Activated effector memory CD4-positive, alpha-beta T cell treated with anti-CD3 and anti-CD28 coated beads, Interleukin-2, amount 50 U/mL, for 16 hours (primary cell): ENCODE results near the gene FEM1A.
"Not testable (repeated sequence)": the region's sequence is repeated elsewhere in the genome, so short reads cannot be mapped to it uniquely, and the experiment has no call there.

Experiments
- DNase-seq: peaks from one replicate; pipeline ENCODE4 v3.0.0-alpha.2; 2020

The FEM1A gene

DNA sequence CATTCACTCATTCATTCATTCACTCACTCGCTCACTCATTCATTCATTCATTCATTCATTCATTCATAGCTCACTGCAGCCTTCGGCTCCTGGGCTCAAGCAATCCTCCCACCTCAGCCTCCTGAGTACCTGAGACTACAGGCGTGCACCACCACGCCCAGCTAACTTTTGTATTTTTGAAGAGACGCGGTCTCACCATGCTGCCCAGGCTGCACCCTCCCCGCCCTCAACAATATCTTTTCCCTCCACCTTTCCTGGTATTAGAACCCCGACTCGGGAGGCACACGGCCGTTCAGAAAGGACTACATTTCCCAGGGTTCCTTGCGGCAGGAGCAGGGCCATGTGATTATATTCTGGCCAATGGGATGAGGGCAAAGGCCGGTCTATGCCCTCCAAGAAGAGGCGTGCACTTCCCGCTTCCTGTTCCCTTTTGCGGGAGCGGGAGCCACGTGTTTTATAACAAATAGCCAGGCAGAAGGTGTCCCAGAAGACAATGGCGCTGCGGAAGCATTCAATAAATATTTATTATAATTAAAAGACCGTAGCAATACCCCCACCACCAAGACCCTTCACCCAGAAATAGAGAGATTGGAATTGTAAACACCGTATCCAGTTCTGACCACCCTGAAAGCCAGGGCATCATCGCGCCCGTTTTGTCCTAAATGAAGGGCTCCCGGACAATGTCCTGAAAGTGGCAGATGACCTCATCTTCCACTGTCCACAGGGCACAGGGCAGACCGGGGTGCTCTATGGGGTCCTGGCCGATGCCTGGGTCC is 24.1 kb downstream of the FEM1A start:
- DNase-seq = peak; percentile 89

DNA sequence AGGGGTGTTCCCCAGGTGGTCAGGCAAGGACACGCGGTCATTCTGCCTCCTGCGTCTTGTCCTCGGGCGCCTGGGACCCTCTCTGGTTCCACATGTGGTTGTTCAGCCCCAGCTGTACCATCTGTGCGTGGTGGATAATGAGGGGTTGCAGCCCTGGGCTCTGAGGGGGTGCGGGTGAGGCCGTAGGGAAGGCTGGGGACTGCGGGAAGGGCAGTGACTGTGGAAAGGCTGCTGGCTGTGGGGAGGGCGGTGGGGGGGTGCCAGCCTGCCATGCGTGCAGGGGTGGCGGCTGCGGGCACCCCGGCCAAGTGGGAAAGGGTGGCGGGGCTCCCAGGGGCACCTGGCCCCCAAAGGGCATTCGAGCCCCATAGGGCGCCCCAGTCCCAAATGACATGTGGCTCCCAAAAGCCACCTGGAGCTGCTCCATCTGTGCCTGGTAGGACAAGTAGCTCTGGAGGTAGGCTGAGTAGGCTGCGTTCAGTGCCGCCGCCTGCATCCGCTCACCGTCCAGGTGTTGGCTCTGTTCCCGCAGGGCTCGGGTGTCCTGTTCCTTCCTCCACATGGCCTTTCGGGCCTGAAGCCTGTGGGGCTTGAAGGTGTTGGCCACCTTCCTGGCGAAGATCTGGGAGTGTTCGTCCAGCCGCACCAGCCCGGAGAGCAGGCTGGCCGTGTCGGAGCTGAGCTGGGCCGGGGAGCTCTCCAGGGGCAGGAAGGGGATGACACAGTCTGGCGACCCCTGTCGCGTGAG is 24.8 kb downstream of the FEM1A start:
- no peak for DNase-seq

- DNase-seq = no peak
Observed at GRCh38 chr19:4816950-4817278, 25.4 kb downstream of the FEM1A start.

DNA sequence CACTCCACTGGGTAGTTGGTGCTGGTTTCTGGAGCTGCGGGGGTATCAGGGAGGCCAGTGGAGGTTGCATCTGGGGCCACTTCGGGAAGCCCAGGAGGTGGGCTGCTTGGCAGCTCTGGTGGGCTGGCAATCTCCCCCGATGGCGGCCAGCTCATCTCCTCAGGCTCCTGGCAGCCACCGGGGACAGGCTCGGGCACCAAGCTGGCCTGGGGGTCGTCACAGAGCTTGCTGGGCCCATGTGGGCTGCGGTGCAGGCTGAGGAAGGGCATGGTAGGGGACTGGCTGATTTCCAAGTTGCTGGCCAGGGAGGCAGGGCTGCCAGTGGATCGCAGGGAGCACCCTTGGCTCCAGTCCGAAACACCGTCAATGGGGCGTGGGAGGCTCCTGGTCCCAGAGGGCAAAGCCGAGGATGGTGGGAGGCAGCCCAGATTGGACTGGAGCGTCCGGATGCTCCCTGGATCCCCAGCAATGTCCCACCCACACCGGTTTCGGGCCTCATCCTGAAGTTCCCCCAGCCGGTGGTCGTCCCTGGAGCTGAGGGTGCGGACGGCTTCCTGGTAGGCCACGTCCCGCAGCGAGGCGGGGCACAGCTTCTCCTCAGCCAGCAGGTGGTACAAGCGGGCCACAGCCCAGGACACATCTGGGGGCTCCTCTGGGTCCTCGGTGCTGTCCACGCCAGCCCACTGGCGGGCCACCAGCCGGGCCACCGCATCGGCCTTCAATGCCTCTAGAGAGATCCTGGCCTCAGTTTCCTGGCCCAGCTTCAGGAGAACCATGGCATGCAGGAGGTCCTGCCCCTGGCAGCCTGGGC is 26.1 kb downstream of the FEM1A start:
- no peak for DNase-seq

DNA sequence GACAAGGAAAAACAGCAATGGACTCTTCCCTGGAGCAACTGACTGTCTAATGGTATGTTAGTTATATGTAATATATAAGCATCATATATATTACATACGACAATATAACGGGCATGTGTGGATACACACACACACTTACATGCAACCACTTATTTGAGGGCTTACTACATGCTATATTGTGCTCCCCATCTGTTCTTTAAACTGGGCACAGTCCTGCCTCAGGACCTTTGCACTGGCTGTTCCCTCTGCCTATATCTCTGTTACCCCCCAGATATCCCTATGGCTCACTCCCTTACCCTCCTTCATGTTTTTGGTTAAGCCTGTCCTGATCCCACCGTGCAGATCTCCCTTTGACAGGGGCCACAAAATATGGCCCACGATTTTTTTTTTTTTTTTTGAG is 29.7 kb downstream of the FEM1A start:
- no peak for DNase-seq

DNA sequence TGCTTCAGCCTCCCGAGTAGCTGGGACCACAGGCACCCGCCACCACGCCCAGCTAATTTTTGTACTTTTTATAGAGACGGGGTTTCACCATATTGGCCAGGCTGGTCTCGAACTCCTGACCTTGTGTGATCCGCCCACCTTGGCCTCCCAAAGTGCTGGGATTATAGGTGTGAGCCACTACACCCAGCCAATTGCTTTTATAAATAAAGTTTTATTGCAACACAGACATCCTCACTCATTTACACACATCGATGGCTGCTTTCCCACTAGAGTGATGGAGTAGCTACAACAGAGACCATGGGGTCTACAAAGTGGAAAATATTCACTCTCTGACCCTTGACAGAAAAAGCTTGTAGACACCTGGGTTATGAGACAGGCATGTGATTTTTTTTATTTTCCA is 30.8 kb downstream of the FEM1A start:
- DNase-seq = not testable (repeated sequence)

- DNase-seq = no peak
Observed at GRCh38 chr19:4823577-4823976, 32.0 kb downstream of the FEM1A start.

DNA sequence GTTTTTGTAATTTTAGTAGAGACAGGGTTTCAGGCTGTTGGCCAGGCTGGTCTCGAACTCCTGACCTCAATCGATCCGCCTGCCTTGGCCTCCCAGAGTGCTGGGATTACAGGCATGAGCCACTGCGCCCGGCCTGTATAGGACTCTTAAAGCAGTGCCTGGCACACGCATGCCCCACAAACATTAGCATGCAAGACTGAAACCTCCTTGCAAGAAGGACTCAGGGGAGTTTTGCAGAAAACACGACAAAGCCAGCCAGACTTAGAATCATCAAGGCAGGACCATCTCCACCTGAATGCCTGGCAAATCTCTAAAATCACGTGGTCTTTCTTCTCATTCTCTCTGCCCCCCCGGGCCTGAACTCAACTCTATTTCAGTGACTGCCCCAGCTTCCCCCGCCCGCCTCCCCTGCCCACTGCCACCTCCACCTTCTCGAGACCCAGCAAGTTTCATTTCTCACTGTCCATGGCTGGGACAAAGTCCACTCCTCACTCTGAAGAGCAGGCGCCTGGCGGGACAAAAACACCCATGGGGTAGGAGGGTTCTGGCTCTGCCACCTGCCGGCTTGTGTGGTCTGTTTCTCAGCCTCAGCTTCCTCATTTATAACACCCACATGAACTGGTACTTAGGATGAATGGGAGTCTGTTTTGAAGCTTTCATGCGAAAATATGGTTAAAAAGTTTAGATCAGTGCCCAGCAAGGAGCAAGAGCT is 37.6 kb downstream of the FEM1A start:
- no peak for DNase-seq

DNA sequence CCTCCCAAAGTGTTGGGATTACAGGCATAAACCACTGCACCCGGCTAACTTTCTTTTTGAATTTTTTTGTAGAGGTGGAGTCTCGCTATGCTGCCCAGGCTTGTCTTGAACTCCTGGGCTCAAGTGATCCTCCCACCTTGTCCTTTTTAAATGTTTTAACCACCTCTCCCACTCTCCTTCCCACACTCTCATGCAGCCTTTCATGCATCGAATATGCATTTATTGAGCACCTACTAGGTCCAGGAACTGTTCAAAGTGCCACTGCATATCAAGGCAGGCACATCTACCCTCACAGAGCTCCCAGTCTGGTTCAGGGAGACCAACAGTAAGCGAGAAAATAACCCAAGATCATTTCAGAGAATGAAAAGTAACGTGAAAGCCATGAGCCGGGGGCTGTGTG is 38.8 kb downstream of the FEM1A start:
- DNase-seq = no peak

DNA sequence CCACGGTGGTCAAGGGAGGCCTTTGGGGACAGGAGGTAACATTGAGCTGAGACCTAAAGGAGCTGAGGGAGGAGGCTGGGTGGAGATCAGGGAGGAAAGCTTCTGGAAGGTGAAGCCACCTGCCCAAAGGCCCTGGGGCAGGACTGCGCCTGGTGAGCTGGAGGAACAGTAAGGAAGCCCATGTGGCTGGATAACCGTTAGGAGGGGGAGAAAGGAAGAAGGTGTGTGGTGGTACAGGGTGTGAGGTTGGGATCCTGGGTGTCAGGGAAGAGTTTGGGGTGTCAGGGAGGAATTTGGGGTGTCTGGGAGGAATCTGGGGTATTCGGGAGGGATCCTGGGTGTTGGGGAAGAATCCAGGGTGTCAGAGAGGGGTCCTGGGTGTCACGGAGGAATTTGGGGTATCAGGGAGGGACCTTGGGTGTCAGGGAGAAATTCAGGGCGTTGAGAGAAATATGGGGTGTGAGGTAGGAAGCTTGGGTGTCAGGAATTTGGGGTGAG is 39.3 kb downstream of the FEM1A start:
- no peak for DNase-seq

- peak; percentile 94 for DNase-seq
Observed at GRCh38 chr19:4831304-4831978, 39.9 kb downstream of the FEM1A start, which contains the start of gene TICAM1. TICAM1 (minus strand) TSS chr19:4831712; CDS start chr19:4818377, 13,335 bp downstream.

DNA sequence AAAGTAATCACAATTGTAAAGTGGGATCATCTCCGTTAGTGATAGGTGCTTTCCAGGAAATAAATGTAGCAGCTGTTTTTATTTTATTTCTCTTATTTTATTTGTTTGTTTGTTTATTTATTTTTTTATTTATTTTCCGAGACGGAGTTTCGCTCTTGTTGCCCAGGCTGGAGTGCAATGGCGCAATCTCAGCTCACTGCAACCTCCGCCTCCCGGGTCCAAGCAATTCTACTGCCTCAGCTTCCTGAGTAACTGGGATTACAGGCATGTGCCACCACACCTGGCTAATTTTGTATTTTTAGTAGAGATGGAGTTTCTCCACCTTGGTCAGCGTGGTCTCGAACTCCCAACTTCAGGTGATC is 40.4 kb downstream of the FEM1A start:
- not testable (repeated sequence) for DNase-seq

- no peak for DNase-seq
Observed at GRCh38 chr19:4832776-4833175, 41.2 kb downstream of the FEM1A start.

DNA sequence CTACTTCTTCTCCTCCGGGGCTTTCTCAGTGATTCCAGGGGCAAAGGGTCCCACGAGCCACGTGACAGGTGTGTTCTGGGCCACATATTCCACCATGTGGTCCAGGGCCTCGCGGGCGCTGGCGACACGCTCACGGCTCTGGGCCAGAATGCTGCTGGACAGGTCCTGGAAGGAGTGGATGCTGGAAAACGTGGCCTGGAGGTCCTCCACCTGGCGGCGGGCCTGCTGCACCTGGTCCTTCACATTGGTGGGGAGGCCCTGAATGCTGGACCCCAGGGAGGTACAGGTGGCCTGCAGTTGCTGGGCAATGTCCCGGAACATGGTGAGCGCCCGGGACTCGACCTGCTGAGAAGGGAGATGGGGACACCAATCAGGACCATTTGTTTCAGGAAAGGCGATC is 47.7 kb downstream of the FEM1A start:
- no peak for DNase-seq

GRCh38 chr19:4843647-4843965 is 52.1 kb downstream of the FEM1A start:
- DNase-seq = no peak

GRCh38 chr19:4844348-4845179 is 53.0 kb downstream of the FEM1A start:
- no peak for DNase-seq

GRCh38 chr19:4845975-4846374 is 54.4 kb downstream of the FEM1A start:
- DNase-seq = not testable (repeated sequence)

DNA sequence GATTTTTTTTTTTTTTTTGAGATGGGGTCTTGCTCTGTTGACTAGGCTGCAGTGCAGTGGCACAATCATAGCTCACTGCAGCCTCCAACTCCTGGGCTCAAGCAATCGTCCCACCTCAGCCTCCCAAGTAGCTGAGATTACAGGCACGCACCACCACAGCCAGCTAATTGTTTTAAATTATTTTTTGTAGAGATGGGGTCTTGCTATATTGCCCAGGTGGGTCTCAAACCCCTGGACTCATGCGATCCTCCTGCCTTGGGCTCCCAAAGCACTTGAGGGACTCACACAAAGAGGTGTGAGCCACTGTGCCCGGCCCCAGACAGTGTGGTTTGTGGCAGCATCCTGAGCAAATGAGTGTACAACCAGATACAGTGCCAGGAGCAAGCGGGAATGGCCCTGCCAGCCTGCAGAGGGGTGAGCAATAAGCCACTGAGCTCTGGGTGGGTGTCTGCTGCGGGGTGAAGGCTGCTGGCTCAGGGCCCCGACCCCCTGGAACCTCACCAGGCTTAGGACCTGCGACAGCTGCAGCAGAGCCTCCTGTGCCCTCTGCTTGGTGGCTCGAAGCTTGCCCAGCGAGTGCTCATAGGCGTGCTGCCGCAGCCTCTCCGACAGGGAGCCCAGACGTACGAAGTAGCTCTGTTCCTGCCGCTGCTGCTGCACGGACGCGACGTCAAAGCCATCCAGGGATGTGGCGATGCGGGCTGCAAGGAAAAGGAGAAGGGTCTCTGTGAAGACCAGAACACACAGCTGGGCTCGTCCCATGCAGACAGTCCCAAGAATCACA is 55.8 kb downstream of the FEM1A start:
- DNase-seq = no peak

DNA sequence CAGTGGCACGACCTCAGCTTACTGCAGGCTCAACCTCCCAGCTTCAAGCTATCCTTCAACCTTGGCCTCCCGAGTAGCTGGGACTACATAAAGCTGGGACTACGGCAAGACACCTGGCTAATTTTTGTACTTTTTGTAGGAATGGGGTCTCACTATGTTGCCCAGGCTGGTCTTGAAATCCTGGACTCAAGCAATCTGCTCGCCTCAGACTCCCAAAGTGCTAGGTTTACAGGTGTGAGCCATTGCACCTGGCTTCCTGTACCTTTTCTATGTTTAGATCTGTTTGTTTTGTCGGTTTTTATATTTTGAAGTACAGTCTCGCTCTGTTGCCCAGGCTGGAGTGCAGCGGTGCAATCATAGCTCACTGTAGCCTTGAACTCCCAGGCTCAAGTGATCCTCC is 57.5 kb downstream of the FEM1A start:
- DNase-seq = no peak
